ENCODE results near the gene PTPRU. TPM values are rescaled to one million over a fixed set of nuclear protein-coding genes. Genes with fewer than 3 reads are reported as not detected.

PTPRU gene
- total RNA-seq, 1 experiment from 2014 or later, result 0.72 TPM

- no peak for ATAC-seq
- in situ Hi-C loops (cut with HindIII; ENCODE audit: low pct_unique_long_range_greater_than_20kb, low sequenced_read_pairs), result no loop called here
Observed at GRCh38 chr1:29317916-29318530, 81.7 kb downstream of the PTPRU start.

GRCh38 chr1:29318724-29319123, 82.4 kb downstream of the PTPRU start:
- DNase-seq (ENCODE audit: low read depth, low spot score), result no peak
- no TSS peak for BruUV-seq (replicated peaks)
- no peaks in the 10 kb centered on the region for H3K27me3 ChIP-seq (ENCODE audit: control insufficient read depth, insufficient read depth, low read length)
- TF ChIP-seq SIN3A (IDR thresholded peaks at IDR 0.05; ENCODE audit: borderline replicate concordance, insufficient read depth, low read depth, low read length), result no peak
- no peak for TF ChIP-seq REST (IDR thresholded peaks at IDR 0.05; ENCODE audit: insufficient read depth in 1 of 2, low read depth in 2 of 2, low read length in 1 of 2)
- no peak for TF ChIP-seq POLR2AphosphoS5 (IDR thresholded peaks at IDR 0.05; ENCODE audit: low read depth, low read length)
- no peak for TF ChIP-seq TCF7L2 (IDR thresholded peaks at IDR 0.05; ENCODE audit: low read depth, low read length)
- no peak for TF ChIP-seq CTCF (IDR thresholded peaks at IDR 0.05)
- in situ Hi-C loops (cut with HindIII; ENCODE audit: low pct_unique_long_range_greater_than_20kb, low sequenced_read_pairs) (no loop called here), intact Hi-C loops (cut with micrococcal nuclease; ENCODE audit: unreplicated experiment) (no loop called here)
- no peak for ATAC-seq
- no peaks in the 10 kb centered on the region for H3K9me3 ChIP-seq (ENCODE audit: control insufficient read depth, insufficient read depth, low read depth, low read length)
- H3K4me3 ChIP-seq (ENCODE audit: low read depth in 2 of 2, low read length in 2 of 2), result no peak overlapping the region
- POLR2A ChIA-PET, result no interaction called here
- H3K4me1 ChIP-seq (ENCODE audit: control insufficient read depth, insufficient read depth, low read length), result no peaks in the 10 kb centered on the region
- no peaks in the 10 kb centered on the region for H3K36me3 ChIP-seq (ENCODE audit: control insufficient read depth, insufficient read depth, low read length)
- no peak overlapping the region for H3K27ac ChIP-seq (ENCODE audit: low read length)
- CTCF ChIA-PET, result no interaction called here

More at GRCh38 chr1:29317916-29318530, 81.7 kb downstream of the PTPRU start:
- no peaks in the 10 kb centered on the region for H3K36me3 ChIP-seq (ENCODE audit: control insufficient read depth, insufficient read depth, low read length)
- no peaks in the 10 kb centered on the region for H3K27me3 ChIP-seq (ENCODE audit: control insufficient read depth, insufficient read depth, low read length)
- no peak for DNase-seq (ENCODE audit: low read depth, low spot score)
- ChIA-PET POLR2A (no interaction called here), CTCF (no interaction called here)
- intact Hi-C loops (cut with micrococcal nuclease; ENCODE audit: unreplicated experiment), result no loop called here
- BruUV-seq (replicated peaks), result no TSS peak
- H3K4me1 ChIP-seq (ENCODE audit: control insufficient read depth, insufficient read depth, low read length), result no peaks in the 10 kb centered on the region
- H3K4me3 ChIP-seq (ENCODE audit: low read depth in 2 of 2, low read length in 2 of 2), result no peak overlapping the region
- no peak overlapping the region for H3K27ac ChIP-seq (ENCODE audit: low read length)
- no peaks in the 10 kb centered on the region for H3K9me3 ChIP-seq (ENCODE audit: control insufficient read depth, insufficient read depth, low read depth, low read length)
- TF ChIP-seq TCF7L2 (IDR thresholded peaks at IDR 0.05; ENCODE audit: low read depth, low read length), result no peak
- TF ChIP-seq CTCF (IDR thresholded peaks at IDR 0.05), result no peak
- TF ChIP-seq REST (IDR thresholded peaks at IDR 0.05; ENCODE audit: insufficient read depth in 1 of 2, low read depth in 2 of 2, low read length in 1 of 2), result no peak
- no peak for TF ChIP-seq POLR2AphosphoS5 (IDR thresholded peaks at IDR 0.05; ENCODE audit: low read depth, low read length)
- no peak for TF ChIP-seq SIN3A (IDR thresholded peaks at IDR 0.05; ENCODE audit: borderline replicate concordance, insufficient read depth, low read depth, low read length)
